ENCODE results near the gene CELSR1. TPM values are rescaled to one million over a fixed set of nuclear protein-coding genes. Genes with fewer than 3 reads are reported as not detected.

CELSR1 gene, protein sequence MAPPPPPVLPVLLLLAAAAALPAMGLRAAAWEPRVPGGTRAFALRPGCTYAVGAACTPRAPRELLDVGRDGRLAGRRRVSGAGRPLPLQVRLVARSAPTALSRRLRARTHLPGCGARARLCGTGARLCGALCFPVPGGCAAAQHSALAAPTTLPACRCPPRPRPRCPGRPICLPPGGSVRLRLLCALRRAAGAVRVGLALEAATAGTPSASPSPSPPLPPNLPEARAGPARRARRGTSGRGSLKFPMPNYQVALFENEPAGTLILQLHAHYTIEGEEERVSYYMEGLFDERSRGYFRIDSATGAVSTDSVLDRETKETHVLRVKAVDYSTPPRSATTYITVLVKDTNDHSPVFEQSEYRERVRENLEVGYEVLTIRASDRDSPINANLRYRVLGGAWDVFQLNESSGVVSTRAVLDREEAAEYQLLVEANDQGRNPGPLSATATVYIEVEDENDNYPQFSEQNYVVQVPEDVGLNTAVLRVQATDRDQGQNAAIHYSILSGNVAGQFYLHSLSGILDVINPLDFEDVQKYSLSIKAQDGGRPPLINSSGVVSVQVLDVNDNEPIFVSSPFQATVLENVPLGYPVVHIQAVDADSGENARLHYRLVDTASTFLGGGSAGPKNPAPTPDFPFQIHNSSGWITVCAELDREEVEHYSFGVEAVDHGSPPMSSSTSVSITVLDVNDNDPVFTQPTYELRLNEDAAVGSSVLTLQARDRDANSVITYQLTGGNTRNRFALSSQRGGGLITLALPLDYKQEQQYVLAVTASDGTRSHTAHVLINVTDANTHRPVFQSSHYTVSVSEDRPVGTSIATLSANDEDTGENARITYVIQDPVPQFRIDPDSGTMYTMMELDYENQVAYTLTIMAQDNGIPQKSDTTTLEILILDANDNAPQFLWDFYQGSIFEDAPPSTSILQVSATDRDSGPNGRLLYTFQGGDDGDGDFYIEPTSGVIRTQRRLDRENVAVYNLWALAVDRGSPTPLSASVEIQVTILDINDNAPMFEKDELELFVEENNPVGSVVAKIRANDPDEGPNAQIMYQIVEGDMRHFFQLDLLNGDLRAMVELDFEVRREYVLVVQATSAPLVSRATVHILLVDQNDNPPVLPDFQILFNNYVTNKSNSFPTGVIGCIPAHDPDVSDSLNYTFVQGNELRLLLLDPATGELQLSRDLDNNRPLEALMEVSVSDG (N-terminal part only)
- total RNA-seq: 2.3 and 5.5 TPM in 2 replicates

DNA sequence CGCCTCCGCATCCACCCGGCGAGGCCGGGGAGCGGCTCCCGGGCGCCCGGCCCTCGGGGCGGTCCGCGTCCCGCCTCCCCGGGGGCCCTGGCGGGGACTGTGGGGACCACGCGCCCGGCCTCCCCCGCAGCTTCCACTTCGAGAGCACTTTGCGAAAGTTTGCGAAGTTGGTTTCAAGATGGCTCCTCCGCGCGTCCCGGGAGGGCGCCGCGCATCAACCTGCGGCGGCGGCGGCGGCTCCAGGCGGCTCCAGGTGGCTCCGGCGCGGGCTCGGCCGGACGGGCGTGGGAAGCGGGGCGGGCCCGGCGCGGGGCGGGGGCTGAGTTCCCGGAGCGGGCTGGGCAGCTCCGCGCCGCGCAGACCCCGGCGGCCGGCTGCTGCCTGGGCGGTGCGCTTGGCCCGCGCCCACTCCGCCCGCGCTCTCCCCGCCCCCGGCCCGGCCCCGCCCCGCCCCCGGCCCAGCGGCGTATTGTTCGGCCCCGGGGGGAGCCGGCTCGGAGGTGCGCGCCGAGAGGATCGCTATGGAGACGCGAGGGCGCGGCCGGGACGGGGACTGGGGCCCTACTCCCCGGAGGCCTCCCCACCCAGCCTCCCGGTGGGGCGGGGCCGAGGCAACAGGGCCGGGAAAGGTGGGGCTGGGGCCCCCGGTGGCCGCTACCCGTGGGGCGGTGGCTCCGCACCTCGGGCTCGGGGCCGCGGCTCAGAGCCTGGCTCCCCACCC, at the start of gene CELSR1:
Gene CELSR1, minus strand, starts transcription at position 396 of the 721 bp plus-strand sequence. CDS start 450 bp downstream, outside the sequence.

DNA sequence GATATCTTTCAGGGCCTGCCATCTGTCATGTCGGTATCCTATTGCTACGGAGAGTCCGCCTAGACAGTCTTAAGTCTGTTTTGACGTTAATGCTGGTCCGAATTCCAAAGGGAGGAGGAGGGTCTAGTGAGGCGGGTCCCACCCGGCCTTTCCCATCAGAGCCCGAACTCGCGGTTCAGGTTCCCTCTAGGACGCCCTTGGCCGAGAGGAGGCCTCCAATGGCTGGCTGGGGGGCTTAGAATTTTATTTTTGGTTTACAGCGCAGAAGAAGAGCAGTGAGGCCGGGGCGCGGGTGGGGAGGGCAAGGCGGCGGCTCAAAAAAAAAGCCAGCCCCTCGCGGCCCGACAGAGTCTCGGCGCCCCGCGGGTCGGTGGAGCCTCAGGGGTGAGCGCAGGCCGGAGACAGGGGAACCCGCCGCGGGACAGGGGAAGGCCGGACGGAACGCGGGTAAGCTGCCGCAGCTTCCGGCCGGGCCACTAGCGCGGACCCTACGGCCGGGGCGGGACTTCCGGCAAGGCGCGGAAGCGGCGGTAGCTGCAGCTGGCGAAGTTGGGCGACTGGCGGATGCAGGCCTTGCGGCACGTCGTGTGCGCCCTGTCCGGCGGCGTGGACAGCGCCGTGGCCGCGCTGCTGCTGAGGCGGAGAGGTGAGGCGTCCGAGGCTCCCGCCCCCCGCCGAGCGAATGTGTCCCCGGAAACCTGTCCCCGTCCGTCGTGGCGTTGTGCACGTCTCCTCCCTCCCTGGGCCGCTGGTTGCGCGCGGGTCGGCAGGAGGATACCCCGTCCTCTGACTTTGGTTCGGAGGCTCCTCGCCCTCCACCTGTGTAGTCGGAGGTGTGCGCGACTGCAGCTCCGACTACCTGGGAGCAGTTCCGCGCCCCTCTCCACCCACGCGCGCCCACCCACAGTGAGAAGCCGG, 202.0 kb downstream of the CELSR1 start, which contains the start of gene TRMU:
Gene TRMU, plus strand, starts transcription at position 514 of the 918 bp plus-strand sequence. Its CDS starts 51 bp downstream, at position 565.

Other genes starting within 250 kb of the CELSR1 start
- 3.6 and 5.8 TPM in 2 replicates for gene GTSE1, start 240.8 kb downstream of the CELSR1 start, total RNA-seq
- 33.7 and 37.5 TPM in 2 replicates for gene TRMU, start 201.9 kb downstream of the CELSR1 start, total RNA-seq
- gene GRAMD4, start 82.8 kb upstream of the CELSR1 start, total RNA-seq: 8.3 and 8.6 TPM in 2 replicates
- gene CERK, start 200.6 kb upstream of the CELSR1 start, total RNA-seq: 20.6 and 26.0 TPM in 2 replicates
- gene TBC1D22A, start 225.0 kb upstream of the CELSR1 start, total RNA-seq: 20.1 and 24.0 TPM in 2 replicates